WTC11 (cell line): ENCODE results near the gene PLEKHO2.

Experiments used
- CBFB ChIP-seq: sonication (generic); formaldehyde crosslinking; IDR thresholded peaks from 2 replicates; pipeline ENCODE4 v1.8.1; 2022; ENCODE audit warnings: mild to moderate bottlenecking, low read depth, missing genetic modification reagents
- CREB1 ChIP-seq: sonication (generic); formaldehyde crosslinking; IDR thresholded peaks from 2 replicates; pipeline ENCODE4 v1.8.0; 2023; ENCODE audit warnings: mild to moderate bottlenecking, missing genetic modification reagents
- GABPB1 ChIP-seq: sonication (generic); formaldehyde crosslinking; IDR thresholded peaks from 2 replicates; pipeline ENCODE4 v1.8.1; 2023; ENCODE audit warnings: mild to moderate bottlenecking, missing genetic modification reagents
- JUN ChIP-seq: sonication (generic); formaldehyde crosslinking; IDR thresholded peaks from 2 replicates; pipeline ENCODE4 v1.8.0; 2023; ENCODE audit warnings: mild to moderate bottlenecking, missing genetic modification reagents
- PRRX2 ChIP-seq: fragments of 250-450 bp; sonication (Bioruptor Pico); IDR thresholded peaks from 2 replicates; pipeline ENCODE4 v1.8.0; 2021; ENCODE audit warnings: mild to moderate bottlenecking
- RORB ChIP-seq: fragments of 250-450 bp; sonication (Bioruptor Pico); IDR thresholded peaks from 2 replicates; pipeline ENCODE4 v1.9.0; 2021; ENCODE audit warnings: mild to moderate bottlenecking
- ZNF232 ChIP-seq: sonication (generic); formaldehyde crosslinking; IDR thresholded peaks from 2 replicates; pipeline ENCODE4 v1.8.0; 2022; ENCODE audit warnings: mild to moderate bottlenecking, missing genetic modification reagents
- TF ChIP-seq, protein P1 (sequence below): fragments of 200-600 bp; IDR thresholded peaks from 2 replicates; pipeline ENCODE4 v1.8.0; 2022; ENCODE audit warnings: antibody characterized with exemption
- TF ChIP-seq, protein P2 (sequence below): sonication (generic); formaldehyde crosslinking; IDR thresholded peaks from 2 replicates; pipeline ENCODE4 v1.8.1; 2023; ENCODE audit warnings: mild to moderate bottlenecking, missing genetic modification reagents, moderate library complexity
- TF ChIP-seq, protein P3 (sequence below): sonication (generic); formaldehyde crosslinking; IDR thresholded peaks from 2 replicates; pipeline ENCODE4 v1.8.1; 2022; ENCODE audit warnings: low read depth, mild to moderate bottlenecking, moderate library complexity, missing genetic modification reagents, borderline replicate concordance
- TF ChIP-seq, protein P4 (sequence below): sonication (generic); formaldehyde crosslinking; IDR thresholded peaks from 2 replicates; pipeline ENCODE4 v1.8.0; 2022; ENCODE audit warnings: mild to moderate bottlenecking, missing genetic modification reagents
- TF ChIP-seq, protein P5 (sequence below): sonication (generic); formaldehyde crosslinking; IDR thresholded peaks from 2 replicates; pipeline ENCODE4 v1.8.1; 2023; ENCODE audit warnings: mild to moderate bottlenecking, missing genetic modification reagents
- TF ChIP-seq, protein P6 (sequence below): fragments of 250-450 bp; sonication (Bioruptor Pico); conservative IDR thresholded peaks from 2 replicates; pipeline ENCODE4 v1.9.0; 2021; ENCODE audit warnings: mild to moderate bottlenecking
- TF ChIP-seq, protein P7 (sequence below): sonication (generic); formaldehyde crosslinking; IDR thresholded peaks from 2 replicates; pipeline ENCODE4 v1.8.0; 2023; ENCODE audit warnings: missing genetic modification reagents

DNA sequence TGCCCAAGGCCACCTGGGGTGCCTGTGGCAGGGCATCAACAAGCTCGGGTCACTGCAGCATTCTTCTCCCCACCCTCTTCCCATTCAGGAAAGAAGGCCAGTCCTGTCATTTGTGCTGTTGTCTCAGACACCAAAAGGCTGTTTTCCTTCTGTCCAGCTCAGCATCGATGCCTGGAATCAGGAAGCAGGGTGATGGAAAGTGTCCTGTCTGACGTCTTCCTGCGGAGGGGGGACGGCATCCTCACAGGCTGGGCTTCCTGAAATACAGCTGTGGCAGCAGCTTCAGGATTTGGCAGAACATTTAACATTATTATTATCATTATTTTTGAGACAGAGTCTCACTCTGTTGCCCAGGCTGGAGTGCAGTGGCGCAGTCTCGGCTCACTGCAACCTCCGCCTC lies 37.0 kb downstream of the PLEKHO2 start:
- TF ChIP-seq PRRX2 (CRISPR knock-in tag) (no peak), CREB1 (CRISPR knock-in tag) (no peak), CBFB (CRISPR knock-in tag) (no peak), JUN (CRISPR knock-in tag) (no peak), RORB (CRISPR knock-in tag) (no peak), GABPB1 (no peak), ZNF232 (no peak)
- TF ChIP-seq, protein P1, sequence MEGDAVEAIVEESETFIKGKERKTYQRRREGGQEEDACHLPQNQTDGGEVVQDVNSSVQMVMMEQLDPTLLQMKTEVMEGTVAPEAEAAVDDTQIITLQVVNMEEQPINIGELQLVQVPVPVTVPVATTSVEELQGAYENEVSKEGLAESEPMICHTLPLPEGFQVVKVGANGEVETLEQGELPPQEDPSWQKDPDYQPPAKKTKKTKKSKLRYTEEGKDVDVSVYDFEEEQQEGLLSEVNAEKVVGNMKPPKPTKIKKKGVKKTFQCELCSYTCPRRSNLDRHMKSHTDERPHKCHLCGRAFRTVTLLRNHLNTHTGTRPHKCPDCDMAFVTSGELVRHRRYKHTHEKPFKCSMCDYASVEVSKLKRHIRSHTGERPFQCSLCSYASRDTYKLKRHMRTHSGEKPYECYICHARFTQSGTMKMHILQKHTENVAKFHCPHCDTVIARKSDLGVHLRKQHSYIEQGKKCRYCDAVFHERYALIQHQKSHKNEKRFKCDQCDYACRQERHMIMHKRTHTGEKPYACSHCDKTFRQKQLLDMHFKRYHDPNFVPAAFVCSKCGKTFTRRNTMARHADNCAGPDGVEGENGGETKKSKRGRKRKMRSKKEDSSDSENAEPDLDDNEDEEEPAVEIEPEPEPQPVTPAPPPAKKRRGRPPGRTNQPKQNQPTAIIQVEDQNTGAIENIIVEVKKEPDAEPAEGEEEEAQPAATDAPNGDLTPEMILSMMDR, result no peak
- TF ChIP-seq, protein P2, sequence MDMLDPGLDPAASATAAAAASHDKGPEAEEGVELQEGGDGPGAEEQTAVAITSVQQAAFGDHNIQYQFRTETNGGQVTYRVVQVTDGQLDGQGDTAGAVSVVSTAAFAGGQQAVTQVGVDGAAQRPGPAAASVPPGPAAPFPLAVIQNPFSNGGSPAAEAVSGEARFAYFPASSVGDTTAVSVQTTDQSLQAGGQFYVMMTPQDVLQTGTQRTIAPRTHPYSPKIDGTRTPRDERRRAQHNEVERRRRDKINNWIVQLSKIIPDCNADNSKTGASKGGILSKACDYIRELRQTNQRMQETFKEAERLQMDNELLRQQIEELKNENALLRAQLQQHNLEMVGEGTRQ (CRISPR knock-in tag), result no peak
- TF ChIP-seq, protein P3, sequence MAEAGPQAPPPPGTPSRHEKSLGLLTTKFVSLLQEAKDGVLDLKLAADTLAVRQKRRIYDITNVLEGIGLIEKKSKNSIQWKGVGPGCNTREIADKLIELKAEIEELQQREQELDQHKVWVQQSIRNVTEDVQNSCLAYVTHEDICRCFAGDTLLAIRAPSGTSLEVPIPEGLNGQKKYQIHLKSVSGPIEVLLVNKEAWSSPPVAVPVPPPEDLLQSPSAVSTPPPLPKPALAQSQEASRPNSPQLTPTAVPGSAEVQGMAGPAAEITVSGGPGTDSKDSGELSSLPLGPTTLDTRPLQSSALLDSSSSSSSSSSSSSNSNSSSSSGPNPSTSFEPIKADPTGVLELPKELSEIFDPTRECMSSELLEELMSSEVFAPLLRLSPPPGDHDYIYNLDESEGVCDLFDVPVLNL, result no peak
- TF ChIP-seq, protein P4, sequence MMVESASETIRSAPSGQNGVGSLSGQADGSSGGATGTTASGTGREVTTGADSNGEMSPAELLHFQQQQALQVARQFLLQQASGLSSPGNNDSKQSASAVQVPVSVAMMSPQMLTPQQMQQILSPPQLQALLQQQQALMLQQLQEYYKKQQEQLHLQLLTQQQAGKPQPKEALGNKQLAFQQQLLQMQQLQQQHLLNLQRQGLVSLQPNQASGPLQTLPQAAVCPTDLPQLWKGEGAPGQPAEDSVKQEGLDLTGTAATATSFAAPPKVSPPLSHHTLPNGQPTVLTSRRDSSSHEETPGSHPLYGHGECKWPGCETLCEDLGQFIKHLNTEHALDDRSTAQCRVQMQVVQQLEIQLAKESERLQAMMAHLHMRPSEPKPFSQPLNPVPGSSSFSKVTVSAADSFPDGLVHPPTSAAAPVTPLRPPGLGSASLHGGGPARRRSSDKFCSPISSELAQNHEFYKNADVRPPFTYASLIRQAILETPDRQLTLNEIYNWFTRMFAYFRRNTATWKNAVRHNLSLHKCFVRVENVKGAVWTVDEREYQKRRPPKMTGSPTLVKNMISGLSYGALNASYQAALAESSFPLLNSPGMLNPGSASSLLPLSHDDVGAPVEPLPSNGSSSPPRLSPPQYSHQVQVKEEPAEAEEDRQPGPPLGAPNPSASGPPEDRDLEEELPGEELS (CRISPR knock-in tag), result no peak
- TF ChIP-seq, protein P5, sequence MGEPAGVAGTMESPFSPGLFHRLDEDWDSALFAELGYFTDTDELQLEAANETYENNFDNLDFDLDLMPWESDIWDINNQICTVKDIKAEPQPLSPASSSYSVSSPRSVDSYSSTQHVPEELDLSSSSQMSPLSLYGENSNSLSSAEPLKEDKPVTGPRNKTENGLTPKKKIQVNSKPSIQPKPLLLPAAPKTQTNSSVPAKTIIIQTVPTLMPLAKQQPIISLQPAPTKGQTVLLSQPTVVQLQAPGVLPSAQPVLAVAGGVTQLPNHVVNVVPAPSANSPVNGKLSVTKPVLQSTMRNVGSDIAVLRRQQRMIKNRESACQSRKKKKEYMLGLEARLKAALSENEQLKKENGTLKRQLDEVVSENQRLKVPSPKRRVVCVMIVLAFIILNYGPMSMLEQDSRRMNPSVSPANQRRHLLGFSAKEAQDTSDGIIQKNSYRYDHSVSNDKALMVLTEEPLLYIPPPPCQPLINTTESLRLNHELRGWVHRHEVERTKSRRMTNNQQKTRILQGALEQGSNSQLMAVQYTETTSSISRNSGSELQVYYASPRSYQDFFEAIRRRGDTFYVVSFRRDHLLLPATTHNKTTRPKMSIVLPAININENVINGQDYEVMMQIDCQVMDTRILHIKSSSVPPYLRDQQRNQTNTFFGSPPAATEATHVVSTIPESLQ, result no peak
- TF ChIP-seq, protein P6, sequence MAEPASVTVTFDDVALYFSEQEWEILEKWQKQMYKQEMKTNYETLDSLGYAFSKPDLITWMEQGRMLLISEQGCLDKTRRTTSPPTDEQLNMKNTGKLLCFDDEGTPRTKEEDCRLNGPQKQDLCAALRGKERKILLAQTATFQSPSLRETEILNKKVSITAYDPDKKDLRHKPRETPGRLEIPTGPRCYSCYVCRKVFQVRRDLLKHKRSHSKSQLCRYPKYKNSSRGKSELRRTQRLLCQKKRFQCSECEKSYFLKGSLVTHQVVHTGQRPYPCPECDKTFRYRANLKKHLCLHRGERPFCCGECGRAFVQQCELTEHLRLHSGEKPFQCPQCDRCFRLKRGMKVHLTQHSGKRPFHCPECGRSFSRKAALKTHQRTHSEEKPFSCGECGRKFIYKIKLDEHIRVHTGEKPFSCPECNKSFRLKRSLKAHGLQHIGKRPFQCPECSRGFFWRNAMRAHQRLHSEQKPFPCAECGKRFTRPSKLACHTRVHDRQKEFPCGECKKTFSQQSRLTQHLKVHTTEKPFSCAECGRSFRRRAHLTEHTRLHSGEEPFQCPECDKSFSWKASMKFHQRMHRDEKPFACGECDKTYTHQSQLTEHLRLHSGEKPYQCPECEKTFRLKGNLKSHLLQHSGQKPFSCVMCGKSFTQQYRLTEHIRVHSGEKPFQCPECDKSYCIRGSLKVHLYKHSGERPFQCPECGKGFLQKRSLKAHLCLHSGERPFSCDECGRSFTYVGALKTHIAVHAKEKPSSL (CRISPR knock-in tag), result no peak
- TF ChIP-seq, protein P7, sequence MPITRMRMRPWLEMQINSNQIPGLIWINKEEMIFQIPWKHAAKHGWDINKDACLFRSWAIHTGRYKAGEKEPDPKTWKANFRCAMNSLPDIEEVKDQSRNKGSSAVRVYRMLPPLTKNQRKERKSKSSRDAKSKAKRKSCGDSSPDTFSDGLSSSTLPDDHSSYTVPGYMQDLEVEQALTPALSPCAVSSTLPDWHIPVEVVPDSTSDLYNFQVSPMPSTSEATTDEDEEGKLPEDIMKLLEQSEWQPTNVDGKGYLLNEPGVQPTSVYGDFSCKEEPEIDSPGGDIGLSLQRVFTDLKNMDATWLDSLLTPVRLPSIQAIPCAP (CRISPR knock-in tag), result no peak
